Measurements from ENCODE around the gene ARL11.
"Not testable (repeated sequence)": the region's sequence is repeated elsewhere in the genome, so short reads cannot be mapped to it uniquely, and the experiment has no call there.

ARL11 gene

GRCh38 chr13:49627831-49628652 is at the start of gene ARL11:
Gene ARL11 (plus strand): TSS chr13:49628507. CDS start chr13:49630448, 1,941 bp downstream.
- DNase-seq: peak; percentile 33 to 77

DNA sequence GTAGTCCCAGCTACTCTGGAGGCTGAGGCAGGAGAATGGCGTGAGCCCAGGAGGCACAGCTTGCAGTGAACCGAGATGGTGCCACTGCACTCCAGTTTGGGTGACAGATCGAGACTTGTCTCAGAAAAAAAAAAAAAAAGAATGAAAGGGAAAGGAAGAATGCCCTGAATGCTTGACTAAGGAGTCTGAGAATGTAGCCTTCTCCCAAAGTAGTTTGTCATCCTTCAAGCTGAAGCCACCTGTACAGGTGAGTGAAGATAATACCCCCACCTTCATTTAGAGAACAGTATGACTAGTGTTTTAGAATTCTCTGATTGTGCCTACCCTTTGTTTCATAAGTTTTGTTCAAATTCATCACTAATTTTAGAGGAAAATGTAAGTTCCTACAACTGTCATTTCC is 48.8 kb upstream of the ARL11 start:
- DNase-seq: no peak

DNA sequence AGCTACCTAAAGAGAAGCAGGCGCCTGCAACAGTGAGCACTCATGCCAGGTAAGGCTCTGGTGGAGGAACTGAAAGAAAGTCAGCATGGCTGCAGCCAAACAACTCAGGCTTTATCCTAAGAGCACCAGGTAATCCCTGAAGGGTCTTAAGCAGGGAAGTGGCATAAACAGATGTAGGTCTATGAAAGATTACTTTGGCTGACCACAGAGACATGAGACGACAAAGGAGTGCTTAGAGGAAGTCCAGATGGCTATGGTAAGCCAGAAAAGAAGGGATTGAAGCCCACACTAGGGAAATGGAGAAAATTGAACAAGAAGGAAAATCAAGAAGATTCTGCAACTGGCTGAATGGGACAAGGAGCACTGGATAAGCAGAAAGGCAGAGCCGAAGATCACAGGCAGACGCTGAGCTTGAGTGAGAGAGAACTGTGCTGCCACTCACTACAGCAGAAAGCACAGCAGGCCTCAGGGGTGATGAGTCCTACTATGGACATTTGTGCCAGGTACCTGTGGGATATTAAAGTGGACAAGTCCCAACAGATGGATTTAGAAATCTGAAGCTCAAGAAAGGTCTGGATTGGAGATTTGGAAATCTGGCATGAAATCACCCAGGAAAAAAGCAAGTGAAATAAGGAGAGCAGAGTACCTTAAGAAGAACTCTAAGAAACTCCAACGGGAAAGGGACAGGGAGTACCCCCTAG is 47.2 kb upstream of the ARL11 start:
- no peak for DNase-seq

GRCh38 chr13:49584771-49585182 is 43.5 kb upstream of the ARL11 start:
- no peak for DNase-seq

- DNase-seq: peak; percentile 69 to 73
Measured at GRCh38 chr13:49585220-49586157, 42.8 kb upstream of the ARL11 start, which contains the start of gene RCBTB1. Gene RCBTB1 (minus strand): TSS chr13:49585558. CDS start chr13:49567279, 18,279 bp downstream.

- no peak for DNase-seq
Measured at GRCh38 chr13:49586717-49587116, 41.6 kb upstream of the ARL11 start.

DNA sequence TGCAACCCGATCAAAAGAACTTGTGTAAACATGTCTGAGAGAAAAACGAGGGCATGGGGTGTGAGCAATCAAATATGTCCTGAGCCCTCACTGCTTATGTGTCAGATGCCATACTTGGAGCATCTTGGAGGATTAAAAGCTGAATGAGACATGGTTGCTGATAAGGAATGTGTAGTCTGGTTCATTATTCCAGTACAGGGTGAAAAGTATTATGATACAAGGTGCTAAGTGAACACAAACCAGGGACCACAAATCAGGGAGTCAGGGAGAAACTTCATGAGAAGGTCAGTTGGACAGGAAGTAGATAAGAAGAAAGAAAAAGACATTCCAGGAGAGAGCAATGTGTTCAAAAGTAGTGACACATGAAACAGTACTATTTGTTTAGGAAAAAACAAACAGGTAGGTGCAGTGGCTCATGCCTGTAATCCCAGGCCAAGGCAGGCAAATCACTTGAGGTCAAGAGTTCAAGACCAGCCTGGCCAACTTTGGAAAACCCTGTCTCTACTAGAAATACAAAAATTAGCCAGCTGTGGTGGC is 40.9 kb upstream of the ARL11 start:
- no peak for DNase-seq

DNA sequence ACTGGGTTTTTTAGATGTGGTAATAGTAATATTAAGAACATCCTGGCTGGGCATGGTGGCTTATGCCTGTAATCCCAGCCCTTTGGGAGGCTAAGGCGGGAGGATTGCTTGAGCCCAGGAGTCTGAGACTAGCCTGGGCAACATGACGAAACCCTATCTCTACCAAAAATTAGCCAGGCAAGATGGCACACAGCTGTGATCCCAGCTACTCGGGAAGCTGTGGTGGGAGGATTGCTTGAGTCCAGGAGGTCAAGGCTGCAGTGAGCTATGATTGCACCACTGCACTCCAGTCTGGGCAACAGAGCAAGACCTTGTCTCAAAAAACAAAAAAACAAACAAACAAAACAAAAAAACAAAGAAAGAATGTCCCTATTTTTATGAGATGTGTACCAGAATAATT is 37.6 kb upstream of the ARL11 start:
- not testable (repeated sequence) for DNase-seq

DNA sequence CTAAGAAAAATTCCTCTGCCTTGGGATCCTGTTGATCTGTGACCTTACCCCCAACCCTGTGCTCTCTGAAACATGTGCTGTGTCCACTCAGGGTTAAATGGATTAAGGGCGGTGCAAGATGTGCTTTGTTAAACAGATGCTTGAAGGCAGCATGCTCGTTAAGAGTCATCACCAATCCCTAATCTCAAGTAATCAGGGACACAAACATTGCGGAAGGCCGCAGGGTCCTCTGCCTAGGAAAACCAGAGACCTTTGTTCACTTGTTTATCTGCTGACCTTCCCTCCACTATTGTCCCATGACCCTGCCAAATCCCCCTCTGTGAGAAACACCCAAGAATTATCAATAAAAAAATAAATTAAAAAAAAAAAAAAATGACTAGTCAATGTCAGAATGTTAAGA is 34.4 kb upstream of the ARL11 start:
- DNase-seq: not testable (repeated sequence)

DNA sequence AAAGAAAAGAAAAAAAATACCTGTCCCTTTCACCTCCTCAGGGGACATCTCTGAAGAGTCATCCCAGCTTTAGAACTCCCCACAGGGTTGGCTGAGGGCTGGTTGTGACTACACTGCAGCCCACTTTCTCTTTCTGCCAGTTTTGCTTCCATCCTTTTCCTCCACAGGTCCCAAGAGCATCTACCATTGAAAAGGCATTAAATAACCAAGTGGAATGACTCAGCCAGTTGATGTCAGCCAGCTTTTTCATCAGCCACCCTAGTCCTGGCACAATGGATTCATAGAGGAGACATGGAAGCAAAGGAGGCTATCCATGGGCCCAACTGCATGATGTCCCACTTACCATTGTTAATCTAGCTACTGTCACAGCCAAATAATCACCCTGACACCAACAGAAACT is 33.7 kb upstream of the ARL11 start:
- DNase-seq: no peak

DNA sequence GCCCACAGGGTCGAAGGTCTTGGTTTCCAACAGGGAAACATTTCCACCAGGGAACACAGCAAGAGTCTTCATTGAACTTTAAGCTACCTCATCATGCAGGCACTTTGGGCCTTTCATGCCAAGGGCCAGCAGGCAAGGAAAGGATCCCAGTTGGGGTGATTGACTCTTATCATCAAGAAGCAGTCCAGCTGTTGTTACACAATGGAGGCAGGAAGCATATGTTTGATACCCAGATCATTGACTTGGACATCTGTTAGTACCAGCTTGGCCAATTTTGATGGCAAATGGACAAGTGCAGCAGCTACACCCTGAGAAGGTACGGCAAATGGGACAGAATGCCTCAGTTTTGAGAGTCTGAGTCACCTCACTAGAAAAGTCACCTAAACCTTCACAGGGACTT is 32.1 kb upstream of the ARL11 start:
- DNase-seq: no peak

GRCh38 chr13:49597043-49597641 is 31.2 kb upstream of the ARL11 start:
- no peak for DNase-seq

GRCh38 chr13:49602005-49602404 is 26.3 kb upstream of the ARL11 start:
- DNase-seq: no peak

GRCh38 chr13:49602615-49603014 is 25.7 kb upstream of the ARL11 start:
- not testable (repeated sequence) for DNase-seq

DNA sequence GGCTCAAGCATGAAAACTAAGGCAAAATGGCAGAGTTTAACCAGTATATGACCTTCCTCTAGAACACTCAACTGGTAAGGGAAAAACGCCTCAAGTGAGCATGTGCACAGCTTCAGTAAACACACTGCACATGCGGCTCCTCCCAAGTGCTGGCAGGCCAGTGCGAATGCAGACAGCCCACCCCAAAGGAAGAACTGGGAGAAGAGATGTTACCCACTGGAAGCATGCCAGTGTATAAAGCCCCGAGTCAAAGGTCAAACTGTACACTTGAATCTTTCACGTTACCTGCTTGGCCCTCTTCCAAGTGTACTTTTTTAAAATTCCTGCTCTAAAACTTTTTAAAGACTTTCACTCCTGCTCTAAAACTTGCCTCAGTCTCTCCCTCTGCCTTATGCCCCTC is 23.7 kb upstream of the ARL11 start:
- no peak for DNase-seq

DNA sequence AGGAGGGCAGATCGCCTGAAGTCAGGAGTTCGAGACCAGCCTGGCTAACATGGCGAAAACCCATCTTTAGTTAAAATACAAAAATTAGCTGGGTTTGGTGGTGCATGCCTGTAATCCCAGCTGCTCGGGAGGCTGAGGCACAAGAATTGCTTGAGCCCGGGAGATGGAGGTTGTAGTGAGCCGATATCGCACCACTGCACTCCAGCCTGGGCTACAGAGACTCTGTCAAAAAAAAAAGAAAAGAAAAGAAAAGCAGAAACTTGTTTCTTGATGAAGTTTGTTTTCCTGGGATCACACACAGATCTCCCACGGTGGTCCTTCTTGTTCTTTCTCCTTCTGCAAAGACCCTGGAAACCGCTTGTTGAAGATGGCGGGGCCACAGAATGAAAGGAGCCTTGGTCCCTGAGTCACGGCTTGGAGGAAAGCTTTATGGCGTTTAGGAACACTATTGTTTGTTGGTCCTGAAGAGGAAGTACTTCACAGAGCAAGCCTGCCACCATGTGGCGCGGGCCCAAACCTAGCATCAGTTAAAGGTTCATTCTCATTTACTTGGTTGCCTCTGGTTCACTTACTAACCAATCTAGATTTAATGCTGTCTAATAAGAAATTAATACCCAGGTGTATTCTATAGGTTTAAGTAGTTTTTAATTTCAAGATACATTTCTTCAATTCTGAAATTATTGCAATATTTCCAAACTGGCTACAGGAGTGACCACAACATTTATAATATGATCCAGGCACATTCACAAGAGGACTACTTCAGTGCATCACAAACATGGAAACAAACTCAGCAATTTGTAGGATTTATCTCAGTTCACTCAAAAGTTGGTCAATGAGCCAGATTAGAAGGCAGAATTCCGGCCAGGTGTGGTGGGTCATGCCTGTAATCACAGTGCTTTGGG is 21.3 kb upstream of the ARL11 start:
- peak; percentile 80 to 81 for DNase-seq

DNA sequence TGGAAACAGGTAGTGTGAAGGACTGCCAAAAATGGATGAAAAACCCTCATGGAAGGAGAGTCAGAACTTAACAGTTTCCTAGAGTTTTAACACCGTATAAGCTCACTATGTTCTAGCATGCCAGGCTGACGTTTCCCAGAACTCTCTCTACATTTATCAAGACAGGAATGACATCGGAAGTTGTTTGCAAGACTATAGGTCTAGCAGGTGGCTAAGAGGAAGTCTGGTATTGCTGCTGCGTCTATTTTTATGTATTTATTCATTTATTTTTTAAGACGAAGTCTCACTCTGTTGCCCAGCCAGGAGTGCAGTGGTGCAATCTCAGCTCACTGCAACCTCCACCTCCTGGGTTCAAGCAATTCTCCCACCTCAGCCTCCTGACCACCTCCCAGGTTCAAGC is 20.5 kb upstream of the ARL11 start:
- DNase-seq: no peak

DNA sequence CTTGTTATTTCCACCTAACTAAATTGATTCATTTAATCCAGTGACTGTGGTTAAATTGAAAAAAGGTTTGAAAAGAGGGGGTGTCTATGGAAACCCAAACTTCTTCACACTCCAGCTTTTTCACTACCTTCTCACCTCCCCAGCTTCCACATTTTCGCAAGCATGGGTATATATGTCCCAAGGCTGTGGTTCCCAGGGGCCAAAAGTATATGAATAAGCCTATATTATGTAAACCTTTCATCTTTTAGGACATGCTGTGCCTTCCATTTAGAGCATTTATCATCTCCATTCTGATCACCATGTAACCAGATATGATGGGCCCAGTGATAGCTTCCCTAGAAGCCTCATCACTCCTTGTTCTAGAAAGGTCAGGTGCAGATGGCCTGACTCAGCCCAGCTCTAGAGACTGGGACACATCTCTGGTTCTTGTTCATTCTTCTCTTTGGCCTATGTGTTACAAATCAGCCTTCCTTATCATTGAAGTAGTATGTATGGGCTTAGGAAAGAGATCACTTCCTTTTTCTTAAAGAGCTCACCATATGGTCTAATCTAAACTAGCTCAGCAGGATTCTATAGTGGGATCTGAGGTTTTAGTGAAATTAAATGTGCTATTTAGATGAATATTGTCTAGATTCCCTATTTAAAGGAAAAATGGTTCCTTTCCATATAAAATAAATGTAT is 19.5 kb upstream of the ARL11 start:
- DNase-seq: no peak

GRCh38 chr13:49610176-49610575 is 18.1 kb upstream of the ARL11 start:
- DNase-seq: no peak

DNA sequence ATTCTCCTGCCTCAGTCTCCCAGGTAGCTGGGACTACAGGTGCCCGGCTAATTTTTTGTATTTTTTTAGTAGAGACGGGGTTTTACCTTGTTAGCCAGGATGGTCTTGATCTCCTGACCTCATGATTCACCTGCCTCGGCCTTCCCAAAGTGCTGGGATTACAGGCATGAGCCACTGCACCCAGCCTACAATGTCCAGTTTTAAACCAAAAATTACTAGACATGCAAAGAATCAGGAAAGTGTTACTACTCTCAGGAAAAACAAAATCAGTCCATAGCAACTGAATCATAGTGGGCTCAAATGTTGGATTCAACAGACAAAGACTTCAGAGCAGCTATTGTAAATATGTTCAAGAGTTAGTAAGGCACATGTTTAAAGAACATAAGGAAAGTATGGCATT is 16.3 kb upstream of the ARL11 start:
- DNase-seq: not testable (repeated sequence)
